KMS-11 (cell line): Measurements from ENCODE around the gene CHPF.

Experiments used
- H2AFZ ChIP-seq: fragments of 200-600 bp; sonication (generic); 2 replicates; pipeline ENCODE4 v1.6.1; 2016; ENCODE audit warnings: antibody characterized with exemption, mixed run types, low read depth
- H3K27ac ChIP-seq: fragments of 200-600 bp; sonication (generic); 2 replicates; pipeline ENCODE4 v1.6.1; 2016; ENCODE audit warnings: mild to moderate bottlenecking, mixed run types
- H3K27me3 ChIP-seq: fragments of 200-600 bp; sonication (generic); 2 replicates; pipeline ENCODE4 v1.6.1; 2017; ENCODE audit warnings: mild to moderate bottlenecking, low read depth, mixed run types, moderate library complexity; ENCODE audit not compliant: insufficient read depth
- H3K36me3 ChIP-seq: fragments of 200-600 bp; sonication (generic); 2 replicates; pipeline ENCODE4 v1.6.1; 2017; ENCODE audit warnings: mild to moderate bottlenecking, mixed run types; ENCODE audit not compliant: insufficient read depth
- H3K4me1 ChIP-seq: fragments of 200-600 bp; sonication (generic); 2 replicates; pipeline ENCODE4 v1.6.1; 2016; ENCODE audit warnings: mild to moderate bottlenecking, low read depth, mixed run types; ENCODE audit not compliant: poor library complexity, severe bottlenecking
- H3K4me2 ChIP-seq: fragments of 200-600 bp; sonication (generic); 2 replicates; pipeline ENCODE4 v1.7.0; 2016; ENCODE audit warnings: mild to moderate bottlenecking, mixed run types
- H3K4me3 ChIP-seq: fragments of 200-600 bp; sonication (generic); IDR thresholded peaks from 2 replicates; pipeline ENCODE4 v1.6.1; 2017; ENCODE audit warnings: low read depth, low read length, mixed read lengths; ENCODE audit not compliant: insufficient read depth
- H3K79me2 ChIP-seq: fragments of 200-600 bp; sonication (generic); 2 replicates; pipeline ENCODE4 v1.6.1; 2016; ENCODE audit warnings: low read depth, mixed run types; ENCODE audit not compliant: insufficient read depth
- H3K9ac ChIP-seq: fragments of 200-600 bp; sonication (generic); 2 replicates; pipeline ENCODE4 v1.6.1; 2016; ENCODE audit warnings: mild to moderate bottlenecking, mixed run types
- H4K20me1 ChIP-seq: fragments of 200-600 bp; sonication (generic); 2 replicates; pipeline ENCODE4 v1.6.1; 2016; ENCODE audit warnings: mild to moderate bottlenecking, mixed run types; ENCODE audit not compliant: insufficient read depth
- TF ChIP-seq, protein P1 (sequence below): fragments of 200-600 bp; sonication (generic); conservative IDR thresholded peaks from 2 replicates; pipeline ENCODE4 v1.6.1; 2017; ENCODE audit warnings: low read depth, mild to moderate bottlenecking, antibody characterized with exemption, low read length, moderate library complexity, mixed read lengths

CHPF gene

GRCh38 chr2:219569041-219569440 is 25.4 kb upstream of the CHPF start:
- no peak overlapping the region for H3K27ac ChIP-seq
- peaks cover 71% of the 10 kb centered on the region for H3K27me3 ChIP-seq
- no peak overlapping the region for H2AFZ ChIP-seq
- no peak overlapping the region for H3K4me3 ChIP-seq
- H3K79me2 ChIP-seq, result no peaks in the 10 kb centered on the region
- TF ChIP-seq, protein P1, sequence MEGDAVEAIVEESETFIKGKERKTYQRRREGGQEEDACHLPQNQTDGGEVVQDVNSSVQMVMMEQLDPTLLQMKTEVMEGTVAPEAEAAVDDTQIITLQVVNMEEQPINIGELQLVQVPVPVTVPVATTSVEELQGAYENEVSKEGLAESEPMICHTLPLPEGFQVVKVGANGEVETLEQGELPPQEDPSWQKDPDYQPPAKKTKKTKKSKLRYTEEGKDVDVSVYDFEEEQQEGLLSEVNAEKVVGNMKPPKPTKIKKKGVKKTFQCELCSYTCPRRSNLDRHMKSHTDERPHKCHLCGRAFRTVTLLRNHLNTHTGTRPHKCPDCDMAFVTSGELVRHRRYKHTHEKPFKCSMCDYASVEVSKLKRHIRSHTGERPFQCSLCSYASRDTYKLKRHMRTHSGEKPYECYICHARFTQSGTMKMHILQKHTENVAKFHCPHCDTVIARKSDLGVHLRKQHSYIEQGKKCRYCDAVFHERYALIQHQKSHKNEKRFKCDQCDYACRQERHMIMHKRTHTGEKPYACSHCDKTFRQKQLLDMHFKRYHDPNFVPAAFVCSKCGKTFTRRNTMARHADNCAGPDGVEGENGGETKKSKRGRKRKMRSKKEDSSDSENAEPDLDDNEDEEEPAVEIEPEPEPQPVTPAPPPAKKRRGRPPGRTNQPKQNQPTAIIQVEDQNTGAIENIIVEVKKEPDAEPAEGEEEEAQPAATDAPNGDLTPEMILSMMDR, result no peak
- H4K20me1 ChIP-seq, result no peaks in the 10 kb centered on the region
- H3K36me3 ChIP-seq, result no peaks in the 10 kb centered on the region
- no peak overlapping the region for H3K4me2 ChIP-seq
- H3K9ac ChIP-seq, result no peak overlapping the region
- H3K4me1 ChIP-seq, result no peaks in the 10 kb centered on the region

- Histone ChIP-seq H3K27me3 (peaks cover 74% of the 10 kb centered on the region), H3K36me3 (no peaks in the 10 kb centered on the region), H3K4me2 (no peak overlapping the region), H4K20me1 (no peaks in the 10 kb centered on the region), H2AFZ (no peak overlapping the region), H3K27ac (no peak overlapping the region), H3K4me1 (no peaks in the 10 kb centered on the region), H3K79me2 (no peaks in the 10 kb centered on the region), H3K9ac (no peak overlapping the region), H3K4me3 (no peak overlapping the region)
- TF ChIP-seq, protein P1, result no peak
These were observed 24.3 kb upstream of the CHPF start for GRCh38 chr2:219567791-219568361.

DNA sequence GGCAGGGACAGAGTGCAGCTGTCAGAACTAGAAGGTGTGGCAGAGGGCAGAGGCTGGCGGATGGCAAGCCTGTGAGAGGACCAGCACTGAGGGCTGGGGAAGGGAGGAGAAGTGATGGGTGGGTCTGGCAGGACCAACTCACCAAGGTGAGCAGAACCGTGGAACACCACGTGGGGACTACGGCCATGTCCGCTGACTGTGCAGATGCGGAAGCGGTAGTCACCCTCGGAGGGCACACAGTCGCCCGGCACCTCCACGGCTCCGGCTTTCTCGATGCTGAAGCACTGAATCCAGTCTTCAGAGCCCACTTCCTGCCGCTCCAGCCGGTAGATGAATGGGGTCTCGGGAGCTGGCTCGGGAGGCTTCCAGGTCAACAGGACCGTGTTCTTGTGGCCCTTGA is 23.5 kb upstream of the CHPF start:
- Histone ChIP-seq H3K4me1 (no peaks in the 10 kb centered on the region), H3K79me2 (no peaks in the 10 kb centered on the region), H3K27ac (no peak overlapping the region), H3K4me2 (no peak overlapping the region), H3K36me3 (no peaks in the 10 kb centered on the region), H3K9ac (no peak overlapping the region), H3K27me3 (peaks cover 78% of the 10 kb centered on the region), H3K4me3 (no peak overlapping the region), H2AFZ (no peak overlapping the region), H4K20me1 (no peaks in the 10 kb centered on the region)
- TF ChIP-seq, protein P1, result no peak

DNA sequence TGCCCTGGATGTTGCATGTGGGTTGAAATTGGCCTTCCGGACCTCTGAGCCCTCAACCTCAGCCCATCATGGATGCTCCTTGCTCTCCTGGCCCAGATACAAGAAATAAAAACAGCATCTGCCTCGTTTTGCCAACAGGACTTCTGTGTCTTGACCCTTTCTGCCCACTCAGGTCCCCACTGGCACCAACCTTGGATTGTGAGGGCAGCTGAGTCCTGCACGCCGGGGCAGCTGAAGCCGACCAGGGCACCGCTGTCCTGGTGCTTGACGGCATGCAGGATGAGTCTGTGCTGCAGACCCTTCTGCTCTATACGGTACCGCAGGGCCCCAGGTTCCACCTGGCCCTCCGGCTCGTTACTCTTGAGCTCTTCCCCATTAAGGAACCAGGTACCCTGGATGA is 23.0 kb upstream of the CHPF start:
- Histone ChIP-seq H3K4me1 (no peaks in the 10 kb centered on the region), H3K36me3 (no peaks in the 10 kb centered on the region), H3K27me3 (peaks cover 80% of the 10 kb centered on the region), H3K4me2 (no peak overlapping the region), H2AFZ (no peak overlapping the region), H3K9ac (no peak overlapping the region), H3K79me2 (no peaks in the 10 kb centered on the region), H3K27ac (no peak overlapping the region), H3K4me3 (no peak overlapping the region), H4K20me1 (no peaks in the 10 kb centered on the region)
- TF ChIP-seq, protein P1, result no peak
